ENCODE measurements around the gene BOLA1. TPM values are rescaled to one million over a fixed set of nuclear protein-coding genes. Genes with fewer than 3 reads are reported as not detected.

Gene BOLA1
- total RNA-seq, 1 experiment from 2014 or later, result 6.0 TPM

DNA sequence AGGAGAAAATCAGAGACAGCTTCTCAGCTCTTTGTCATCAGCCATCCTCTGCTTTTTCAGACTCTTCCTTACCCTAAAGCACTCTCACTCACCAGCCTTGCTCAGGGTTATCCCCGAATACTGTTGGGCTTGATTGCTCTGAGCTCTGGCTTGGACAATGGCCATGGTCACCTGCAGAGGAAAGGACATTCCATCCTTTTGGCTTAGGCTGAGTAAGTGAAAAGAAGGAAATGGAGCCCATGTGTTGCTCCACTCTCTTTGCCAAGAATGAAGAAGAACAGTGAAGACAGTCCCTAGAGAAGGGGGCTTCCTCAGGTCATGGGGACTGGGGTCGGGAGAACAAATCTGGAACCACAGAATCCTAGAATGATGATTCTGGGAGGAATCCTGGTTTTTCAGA is 35.0 kb downstream of the BOLA1 start:
- H2BK15ac ChIP-seq (ENCODE audit: low read depth, low read length), result no peak overlapping the region
- no peak overlapping the region for H3K23ac ChIP-seq (ENCODE audit: insufficient read length, low read depth, low read length)
- no peak overlapping the region for H3T11ph ChIP-seq (ENCODE audit: low read length)
- H2AK5ac ChIP-seq (ENCODE audit: insufficient read length, low read length), result no peak overlapping the region
- no peak overlapping the region for H3K14ac ChIP-seq (ENCODE audit: insufficient read depth, low read length)
- no peak overlapping the region for H3K56ac ChIP-seq (ENCODE audit: insufficient read length, low read depth, low read length)
- no peak overlapping the region for H3K27ac ChIP-seq (ENCODE audit: insufficient read length, low read depth, low read length)
- H3K9me3 ChIP-seq (ENCODE audit: control insufficient read depth, low read depth, low read length), result no peaks in the 10 kb centered on the region
- H3K27ac Mint-ChIP-seq, result no peak overlapping the region
- H3K4me1 ChIP-seq (ENCODE audit: insufficient read depth, low read length), result peaks cover 12% of the 10 kb centered on the region; the same call in 1 of the 2 replicates
- peaks cover 14% of the 10 kb centered on the region for H3K23me2 ChIP-seq (ENCODE audit: insufficient read length, low read depth, low read length, poor library complexity, severe bottlenecking)
- H3K4me3 Mint-ChIP-seq, result no peak overlapping the region
- H3K27me3 ChIP-seq (ENCODE audit: insufficient read depth, low read length), result no peaks in the 10 kb centered on the region
- no peak overlapping the region for H4K91ac ChIP-seq (ENCODE audit: insufficient read length, low read depth, low read length)
- H3K4me1 Mint-ChIP-seq, result peaks cover 34 to 36% of the 10 kb centered on the region in 2 experiments
- H4K8ac ChIP-seq (replicated peaks; ENCODE audit: insufficient read length, low read depth, low read length), result no peak overlapping the region
- H2BK20ac ChIP-seq (ENCODE audit: low read depth, low read length, poor library complexity, severe bottlenecking), result no peak overlapping the region
- no peaks in the 10 kb centered on the region for H3K79me1 ChIP-seq (ENCODE audit: insufficient read depth, low read depth, low read length, poor library complexity, severe bottlenecking)
- no peaks in the 10 kb centered on the region for H4K20me1 ChIP-seq (ENCODE audit: control insufficient read depth, insufficient read depth, insufficient read length)
- no peak for DNase-seq
- no peak overlapping the region for H2AFZ ChIP-seq (ENCODE audit: low read length)
- H3K79me2 ChIP-seq (ENCODE audit: insufficient read depth, low read length), result no peaks in the 10 kb centered on the region
- no peak overlapping the region for H4K5ac ChIP-seq (ENCODE audit: insufficient read length, low read depth, low read length)
- no peaks in the 10 kb centered on the region for H3K9me3 Mint-ChIP-seq
- H3K36me3 Mint-ChIP-seq (ENCODE audit: insufficient read depth in 1 of 3, low read depth in 3 of 3), result no peaks in the 10 kb centered on the region; a peak in 2 of 7 replicates
- TF ChIP-seq, protein P1, sequence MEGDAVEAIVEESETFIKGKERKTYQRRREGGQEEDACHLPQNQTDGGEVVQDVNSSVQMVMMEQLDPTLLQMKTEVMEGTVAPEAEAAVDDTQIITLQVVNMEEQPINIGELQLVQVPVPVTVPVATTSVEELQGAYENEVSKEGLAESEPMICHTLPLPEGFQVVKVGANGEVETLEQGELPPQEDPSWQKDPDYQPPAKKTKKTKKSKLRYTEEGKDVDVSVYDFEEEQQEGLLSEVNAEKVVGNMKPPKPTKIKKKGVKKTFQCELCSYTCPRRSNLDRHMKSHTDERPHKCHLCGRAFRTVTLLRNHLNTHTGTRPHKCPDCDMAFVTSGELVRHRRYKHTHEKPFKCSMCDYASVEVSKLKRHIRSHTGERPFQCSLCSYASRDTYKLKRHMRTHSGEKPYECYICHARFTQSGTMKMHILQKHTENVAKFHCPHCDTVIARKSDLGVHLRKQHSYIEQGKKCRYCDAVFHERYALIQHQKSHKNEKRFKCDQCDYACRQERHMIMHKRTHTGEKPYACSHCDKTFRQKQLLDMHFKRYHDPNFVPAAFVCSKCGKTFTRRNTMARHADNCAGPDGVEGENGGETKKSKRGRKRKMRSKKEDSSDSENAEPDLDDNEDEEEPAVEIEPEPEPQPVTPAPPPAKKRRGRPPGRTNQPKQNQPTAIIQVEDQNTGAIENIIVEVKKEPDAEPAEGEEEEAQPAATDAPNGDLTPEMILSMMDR (conservative IDR thresholded peaks at IDR 0.05), result no peak
- no CpG with 5 or more reads among the region's 2 CpGs for WGBS (ENCODE audit: extremely low coverage, insufficient read length, low lambda C conversion rate)
- H3K18ac ChIP-seq (ENCODE audit: insufficient read length, low read depth, low read length), result no peak overlapping the region
- peak overlapping the region; percentile 26 for H3K9ac ChIP-seq (ENCODE audit: extremely low read depth, insufficient read length, low read length)
- H2BK120ac ChIP-seq (ENCODE audit: low read depth, low read length, poor library complexity, severe bottlenecking), result no peak overlapping the region
- H3K4me2 ChIP-seq (ENCODE audit: insufficient read depth, insufficient read length, low read length), result no peak overlapping the region
- H3K27me3 Mint-ChIP-seq (ENCODE audit: low read depth), result no peaks in the 10 kb centered on the region
- no peak overlapping the region for H2BK12ac ChIP-seq (ENCODE audit: insufficient read length, low read depth, low read length)
- H3K4ac ChIP-seq (ENCODE audit: low read depth, low read length), result no peak overlapping the region
- H2BK5ac ChIP-seq (ENCODE audit: insufficient read length, low read length), result no peak overlapping the region

Measured in H9 (cell line).